ENCODE measurements around the gene OSBPL5. TPM values are rescaled to one million over a fixed set of nuclear protein-coding genes. Genes with fewer than 3 reads are reported as not detected.

The OSBPL5 gene
- total and polyA plus RNA-seq, 9 of the 15 experiments (the other 6 are each of a cell fraction or from before 2014, with no cell fraction given), result 0.06 to 14.8 (median 3.2) TPM

DNA sequence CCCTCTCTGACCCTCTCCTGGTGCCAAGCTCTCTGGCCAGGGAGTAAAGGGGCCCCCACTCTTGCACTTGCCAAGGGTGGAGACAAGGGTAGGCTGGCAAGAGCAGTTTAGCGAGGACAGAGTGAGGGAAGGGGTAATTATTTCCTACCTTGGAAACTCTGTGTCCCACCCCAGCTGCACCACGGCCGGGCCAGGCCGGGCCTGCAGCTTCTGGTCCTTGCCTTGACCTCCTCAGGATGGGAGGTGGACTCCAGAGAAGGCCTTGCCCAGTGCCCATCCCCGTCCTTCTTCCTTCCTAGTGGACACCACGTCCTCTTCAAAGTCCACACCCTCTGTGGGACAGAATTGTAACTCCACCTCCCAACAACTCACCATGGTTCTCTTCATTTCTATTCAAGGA, 18.4 kb upstream of the OSBPL5 start (continued):
- no peak for TF ChIP-seq ZFP30 (CRISPR knock-in tag; IDR thresholded peaks at IDR 0.05; ENCODE audit: borderline replicate concordance)
- TF ChIP-seq, protein P1, sequence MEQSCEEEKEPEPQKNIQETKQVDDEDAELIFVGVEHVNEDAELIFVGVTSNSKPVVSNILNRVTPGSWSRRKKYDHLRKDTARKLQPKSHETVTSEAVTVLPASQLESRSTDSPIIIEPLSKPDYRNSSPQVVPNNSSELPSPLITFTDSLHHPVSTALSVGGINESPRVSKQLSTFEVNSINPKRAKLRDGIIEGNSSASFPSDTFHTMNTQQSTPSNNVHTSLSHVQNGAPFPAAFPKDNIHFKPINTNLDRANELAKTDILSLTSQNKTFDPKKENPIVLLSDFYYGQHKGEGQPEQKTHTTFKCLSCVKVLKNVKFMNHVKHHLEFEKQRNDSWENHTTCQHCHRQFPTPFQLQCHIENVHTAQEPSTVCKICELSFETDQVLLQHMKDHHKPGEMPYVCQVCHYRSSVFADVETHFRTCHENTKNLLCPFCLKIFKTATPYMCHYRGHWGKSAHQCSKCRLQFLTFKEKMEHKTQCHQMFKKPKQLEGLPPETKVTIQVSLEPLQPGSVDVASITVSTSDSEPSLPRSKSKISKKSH (CRISPR knock-in tag; IDR thresholded peaks at IDR 0.05), result no peak

DNA sequence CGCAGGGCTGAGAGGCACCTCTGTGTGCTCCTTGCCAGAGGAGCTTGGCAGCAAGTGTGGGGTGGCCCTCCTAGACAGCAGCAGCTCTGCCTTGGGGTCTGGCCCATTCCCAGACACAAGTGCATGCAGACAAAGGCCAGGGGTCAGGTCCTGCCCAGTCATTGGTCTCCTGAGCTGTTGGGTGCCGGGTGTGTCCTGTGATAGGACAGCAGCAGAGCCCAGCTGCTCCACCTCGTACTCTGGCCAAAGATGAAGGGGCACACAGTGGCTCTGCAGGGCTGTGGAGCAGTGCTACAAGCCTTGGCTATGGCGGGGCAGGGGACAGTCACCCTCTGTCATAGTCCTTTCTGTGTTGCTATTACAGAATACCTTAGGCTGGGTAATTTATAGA, 17.3 kb upstream of the OSBPL5 start:
- H2AFZ ChIP-seq (ENCODE audit: low read depth, low read length), result no peak overlapping the region
- H3K9ac ChIP-seq (ENCODE audit: insufficient read depth in 1 of 2, low read depth in 2 of 2, low read length in 2 of 2), result no peak overlapping the region; a peak in 1 of 4 replicates
- H3K4me3 ChIP-seq, result no peak overlapping the region
- no peaks in the 10 kb centered on the region for H3K27me3 ChIP-seq (ENCODE audit: control insufficient read depth in 2 of 2, insufficient read depth in 2 of 2, low read length in 2 of 2)
- no peak overlapping the region for H3K27ac ChIP-seq (ENCODE audit: extremely low read depth, low read depth, low read length)
- 53% methylated on average over 4 of the region's 4 CpGs for WGBS (ENCODE audit: insufficient coverage, low coverage, missing lambda C conversion rate)
- in situ Hi-C loops (cut with MboI), result no loop called here
- ChIA-PET POLR2A (no interaction called here), CTCF (ENCODE audit: low intra/inter-chr PET ratio) (no interaction called here)
- peak; percentile 49; the same call in 2 of the 3 replicates for ATAC-seq
- H4K20me1 ChIP-seq (replicated peaks; ENCODE audit: control insufficient read depth, insufficient read depth, low read length), result no peaks in the 10 kb centered on the region
- no TSS peak for BruUV-seq (replicated peaks)
- intact Hi-C loops (cut with micrococcal nuclease), result no loop called here
- H3K79me2 ChIP-seq (ENCODE audit: control insufficient read depth, insufficient read depth, low read length), result no peaks in the 10 kb centered on the region
- peaks cover 2% of the 10 kb centered on the region; the same call in 1 of the 2 replicates for H3K9me3 ChIP-seq (replicated peaks; ENCODE audit: control insufficient read depth, insufficient read depth, low read depth, low read length)
- H3K4me1 ChIP-seq (replicated peaks in 1 of 2; ENCODE audit: control insufficient read depth in 2 of 2, insufficient read depth in 2 of 2, low read length in 2 of 2), result peaks cover 0 to 9% of the 10 kb centered on the region in 2 experiments; a peak in 2 of 5 replicates
- H3K4me2 ChIP-seq (ENCODE audit: insufficient read depth, low read length), result no peak overlapping the region
- no peak for DNase-seq (ENCODE audit: extremely low read depth in 1 of 4, low spot score in 3 of 4)
- TF ChIP-seq HCFC1 (IDR thresholded peaks at IDR 0.05; ENCODE audit: low read depth, low read length) (no peak), GATAD2B (IDR thresholded peaks at IDR 0.05; ENCODE audit: borderline replicate concordance) (no peak), ZSCAN32 (CRISPR knock-in tag; IDR thresholded peaks at IDR 0.05) (no peak), HNRNPH1 (optimal IDR thresholded peaks at IDR 0.05; ENCODE audit: low read depth, low read length) (no peak), PCBP2 (IDR thresholded peaks at IDR 0.05; ENCODE audit: low read depth, low read length, poor library complexity, severe bottlenecking) (no peak)
- TF ChIP-seq, protein P2, sequence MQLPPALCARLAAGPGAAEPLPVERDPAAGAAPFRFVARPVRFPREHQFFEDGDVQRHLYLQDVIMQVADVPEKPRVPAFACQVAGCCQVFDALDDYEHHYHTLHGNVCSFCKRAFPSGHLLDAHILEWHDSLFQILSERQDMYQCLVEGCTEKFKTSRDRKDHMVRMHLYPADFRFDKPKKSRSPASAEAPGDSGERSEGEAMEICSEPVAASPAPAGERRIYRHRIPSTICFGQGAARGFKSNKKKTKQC (CRISPR knock-in tag; IDR thresholded peaks at IDR 0.05), result no peak
- TF ChIP-seq, protein P3, sequence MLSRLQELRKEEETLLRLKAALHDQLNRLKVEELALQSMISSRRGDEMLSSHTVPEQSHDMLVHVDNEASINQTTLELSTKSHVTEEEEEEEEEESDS (CRISPR knock-in tag; IDR thresholded peaks at IDR 0.05), result no peak
- TF ChIP-seq, protein P4, sequence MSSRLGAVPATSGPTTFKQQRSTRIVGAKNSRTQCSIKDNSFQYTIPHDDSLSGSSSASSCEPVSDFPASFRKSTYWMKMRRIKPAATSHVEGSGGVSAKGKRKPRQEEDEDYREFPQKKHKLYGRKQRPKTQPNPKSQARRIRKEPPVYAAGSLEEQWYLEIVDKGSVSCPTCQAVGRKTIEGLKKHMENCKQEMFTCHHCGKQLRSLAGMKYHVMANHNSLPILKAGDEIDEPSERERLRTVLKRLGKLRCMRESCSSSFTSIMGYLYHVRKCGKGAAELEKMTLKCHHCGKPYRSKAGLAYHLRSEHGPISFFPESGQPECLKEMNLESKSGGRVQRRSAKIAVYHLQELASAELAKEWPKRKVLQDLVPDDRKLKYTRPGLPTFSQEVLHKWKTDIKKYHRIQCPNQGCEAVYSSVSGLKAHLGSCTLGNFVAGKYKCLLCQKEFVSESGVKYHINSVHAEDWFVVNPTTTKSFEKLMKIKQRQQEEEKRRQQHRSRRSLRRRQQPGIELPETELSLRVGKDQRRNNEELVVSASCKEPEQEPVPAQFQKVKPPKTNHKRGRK (tag; IDR thresholded peaks at IDR 0.05), result no peak
- TF ChIP-seq, protein P5, sequence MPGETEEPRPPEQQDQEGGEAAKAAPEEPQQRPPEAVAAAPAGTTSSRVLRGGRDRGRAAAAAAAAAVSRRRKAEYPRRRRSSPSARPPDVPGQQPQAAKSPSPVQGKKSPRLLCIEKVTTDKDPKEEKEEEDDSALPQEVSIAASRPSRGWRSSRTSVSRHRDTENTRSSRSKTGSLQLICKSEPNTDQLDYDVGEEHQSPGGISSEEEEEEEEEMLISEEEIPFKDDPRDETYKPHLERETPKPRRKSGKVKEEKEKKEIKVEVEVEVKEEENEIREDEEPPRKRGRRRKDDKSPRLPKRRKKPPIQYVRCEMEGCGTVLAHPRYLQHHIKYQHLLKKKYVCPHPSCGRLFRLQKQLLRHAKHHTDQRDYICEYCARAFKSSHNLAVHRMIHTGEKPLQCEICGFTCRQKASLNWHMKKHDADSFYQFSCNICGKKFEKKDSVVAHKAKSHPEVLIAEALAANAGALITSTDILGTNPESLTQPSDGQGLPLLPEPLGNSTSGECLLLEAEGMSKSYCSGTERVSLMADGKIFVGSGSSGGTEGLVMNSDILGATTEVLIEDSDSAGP (CRISPR knock-in tag; IDR thresholded peaks at IDR 0.05), result no peak
- TF ChIP-seq, protein P6, sequence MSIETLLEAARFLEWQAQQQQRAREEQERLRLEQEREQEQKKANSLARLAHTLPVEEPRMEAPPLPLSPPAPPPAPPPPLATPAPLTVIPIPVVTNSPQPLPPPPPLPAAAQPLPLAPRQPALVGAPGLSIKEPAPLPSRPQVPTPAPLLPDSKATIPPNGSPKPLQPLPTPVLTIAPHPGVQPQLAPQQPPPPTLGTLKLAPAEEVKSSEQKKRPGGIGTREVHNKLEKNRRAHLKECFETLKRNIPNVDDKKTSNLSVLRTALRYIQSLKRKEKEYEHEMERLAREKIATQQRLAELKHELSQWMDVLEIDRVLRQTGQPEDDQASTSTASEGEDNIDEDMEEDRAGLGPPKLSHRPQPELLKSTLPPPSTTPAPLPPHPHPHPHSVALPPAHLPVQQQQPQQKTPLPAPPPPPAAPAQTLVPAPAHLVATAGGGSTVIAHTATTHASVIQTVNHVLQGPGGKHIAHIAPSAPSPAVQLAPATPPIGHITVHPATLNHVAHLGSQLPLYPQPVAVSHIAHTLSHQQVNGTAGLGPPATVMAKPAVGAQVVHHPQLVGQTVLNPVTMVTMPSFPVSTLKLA (conservative IDR thresholded peaks at IDR 0.05), result no peak
- no peak for FAIRE-seq
- H3K36me3 ChIP-seq (ENCODE audit: control insufficient read depth, insufficient read depth, low read length), result no peaks in the 10 kb centered on the region
- H3K9me1 ChIP-seq (ENCODE audit: control insufficient read depth, insufficient read depth, low read length), result no peaks in the 10 kb centered on the region
